ENCODE data around the gene U2AF1L4.
"Not testable (repeated sequence)": the region's sequence is repeated elsewhere in the genome, so short reads cannot be mapped to it uniquely, and the experiment has no call there.

U2AF1L4 gene

DNA sequence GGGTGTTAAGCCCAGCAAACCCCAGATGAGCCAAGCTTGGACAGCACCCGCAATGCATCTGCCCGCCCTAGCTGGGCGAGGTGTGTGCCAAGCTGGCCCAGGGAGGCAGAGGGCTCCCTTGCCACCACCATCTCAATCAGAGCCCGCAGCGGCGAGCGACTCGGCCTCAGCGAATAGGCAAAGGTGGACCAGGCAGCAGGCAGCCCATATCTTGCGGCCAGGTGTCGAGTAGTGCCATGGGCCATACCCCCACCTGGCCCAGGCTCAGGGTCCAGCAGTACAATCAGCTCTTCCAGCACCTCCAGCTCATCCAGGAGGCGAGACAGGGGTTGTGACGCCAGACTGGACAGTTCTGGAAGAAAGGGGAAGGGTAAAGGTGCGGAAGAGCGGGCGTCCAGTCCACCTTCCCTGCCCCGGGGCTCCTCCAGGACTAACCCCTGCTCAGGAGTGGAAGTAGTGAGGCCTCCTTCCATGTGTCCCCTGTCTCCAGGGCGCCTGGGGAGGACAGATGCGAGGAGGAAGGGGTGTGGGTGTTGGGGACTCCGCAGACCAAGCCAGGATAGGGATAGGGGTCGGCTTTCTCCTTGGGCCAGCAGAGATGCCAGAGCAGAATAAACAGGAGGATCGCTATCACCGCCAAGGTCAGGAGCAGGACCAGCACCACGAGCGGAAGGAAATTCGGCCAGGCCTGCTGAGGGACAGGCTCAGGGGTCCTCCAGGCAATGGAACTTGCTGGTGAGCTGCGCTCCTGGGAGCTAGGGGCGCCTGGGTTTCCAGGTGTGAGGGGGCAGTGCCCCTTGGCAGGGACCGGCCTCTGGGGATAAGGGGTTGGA, 5.7 kb downstream of the U2AF1L4 start:
- DNase-seq: no peak

GRCh38 chr19:35738887-35739229, 6.4 kb downstream of the U2AF1L4 start:
- no peak for DNase-seq

DNA sequence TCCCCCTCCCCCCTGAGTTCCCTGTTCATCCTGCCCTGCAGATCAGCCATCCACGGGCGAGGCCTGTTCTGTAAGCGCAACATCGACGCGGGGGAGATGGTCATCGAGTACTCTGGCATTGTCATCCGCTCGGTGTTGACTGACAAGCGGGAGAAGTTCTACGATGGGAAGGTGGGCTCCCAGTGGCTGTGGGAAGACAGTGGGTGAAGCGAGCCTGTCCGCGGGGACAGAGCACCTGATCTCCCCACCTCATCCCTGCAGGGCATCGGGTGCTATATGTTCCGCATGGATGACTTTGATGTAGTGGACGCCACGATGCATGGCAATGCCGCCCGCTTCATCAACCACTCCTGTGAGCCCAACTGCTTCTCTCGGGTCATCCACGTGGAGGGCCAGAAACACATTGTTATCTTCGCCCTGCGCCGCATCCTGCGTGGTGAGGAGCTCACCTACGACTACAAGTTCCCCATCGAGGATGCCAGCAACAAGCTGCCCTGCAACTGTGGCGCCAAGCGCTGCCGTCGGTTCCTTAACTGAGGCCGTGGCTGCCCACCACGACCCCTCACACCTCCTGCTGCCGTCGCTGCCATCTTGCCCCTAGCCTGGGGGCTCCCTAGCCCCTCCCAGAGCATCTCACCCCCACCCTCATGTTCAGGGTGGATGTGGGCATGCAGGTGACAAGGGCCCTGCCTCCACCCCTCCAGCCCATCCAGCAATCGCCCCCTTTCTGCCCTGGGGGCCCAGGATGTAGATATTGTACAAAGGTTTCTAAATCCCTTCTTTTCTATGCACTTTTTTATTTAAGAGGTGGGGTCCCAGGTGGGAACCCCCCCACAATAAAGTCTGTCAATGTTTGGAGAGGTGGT, 7.0 kb downstream of the U2AF1L4 start:
- DNase-seq: no peak

- no peak for DNase-seq
These were observed 8.0 kb downstream of the U2AF1L4 start for GRCh38 chr19:35736913-35737886.

GRCh38 chr19:35734889-35735288, 10.3 kb downstream of the U2AF1L4 start:
- no peak for DNase-seq

- no peak for DNase-seq
These were observed 10.9 kb downstream of the U2AF1L4 start for GRCh38 chr19:35734273-35734672.

- no peak for DNase-seq
These were observed 11.8 kb downstream of the U2AF1L4 start for GRCh38 chr19:35733180-35734125.

- no peak for DNase-seq
These were observed 12.6 kb downstream of the U2AF1L4 start for GRCh38 chr19:35732540-35733179.

GRCh38 chr19:35731779-35732405, 13.3 kb downstream of the U2AF1L4 start:
- DNase-seq: no peak

- no peak for DNase-seq
These were observed 13.9 kb downstream of the U2AF1L4 start for GRCh38 chr19:35731353-35731752.

DNA sequence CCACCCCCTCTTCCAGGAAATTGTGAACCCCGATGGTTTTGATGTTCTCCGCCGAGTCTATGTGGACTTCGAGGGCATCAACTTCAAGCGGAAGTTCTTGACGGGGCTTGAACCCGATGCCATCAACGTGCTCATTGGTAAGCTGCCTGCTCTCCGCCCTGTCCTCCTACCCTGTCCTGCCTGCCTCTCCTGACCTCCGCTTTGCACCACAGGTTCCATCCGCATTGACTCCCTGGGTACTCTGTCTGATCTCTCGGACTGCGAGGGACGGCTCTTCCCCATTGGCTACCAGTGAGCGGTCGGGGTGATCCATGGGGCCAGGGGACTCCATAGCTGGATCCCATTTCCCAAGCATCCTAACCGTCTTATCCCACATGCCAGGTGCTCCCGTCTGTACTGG, 14.9 kb downstream of the U2AF1L4 start:
- no peak for DNase-seq

GRCh38 chr19:35729763-35730162, 15.5 kb downstream of the U2AF1L4 start:
- no peak for DNase-seq

GRCh38 chr19:35729021-35729420, 16.2 kb downstream of the U2AF1L4 start:
- no peak for DNase-seq

DNA sequence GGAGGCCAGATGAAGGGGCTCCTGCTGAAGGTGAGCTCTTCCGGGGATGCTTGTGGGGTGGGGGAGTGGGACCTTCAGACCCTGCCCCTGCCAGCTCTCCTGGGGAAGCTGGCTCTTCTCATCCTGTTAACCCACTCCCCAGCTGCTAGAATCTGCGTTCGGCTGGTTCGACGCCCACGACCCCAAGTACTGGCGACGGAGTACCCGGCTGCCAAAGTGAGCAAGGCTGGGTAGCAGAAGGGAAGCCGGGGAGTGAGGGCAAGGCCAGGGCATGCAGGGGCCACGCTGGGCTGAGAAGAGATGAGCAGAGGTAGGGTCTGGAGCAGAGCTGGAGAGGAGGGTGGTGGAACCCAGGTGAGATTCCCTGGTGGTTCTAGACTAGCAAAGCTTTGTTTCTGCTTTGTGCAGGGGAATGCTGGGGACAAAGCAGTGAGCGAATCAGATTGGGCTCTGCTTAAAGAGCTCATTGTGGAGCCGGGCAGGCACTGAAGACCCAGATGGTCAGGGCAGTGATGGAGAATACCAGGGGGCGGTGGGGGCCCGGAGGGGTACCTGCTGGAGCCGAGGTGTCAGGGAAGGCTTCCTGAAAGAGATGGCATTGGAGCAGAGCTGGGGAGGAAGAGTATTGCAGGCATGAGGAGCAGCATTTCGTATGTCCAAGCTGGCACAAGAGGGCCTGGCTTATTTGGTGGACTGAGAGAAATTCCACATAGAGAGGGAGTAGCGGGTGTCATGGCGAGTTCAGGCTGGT, 17.1 kb downstream of the U2AF1L4 start:
- no peak for DNase-seq

GRCh38 chr19:35727053-35727955, 17.9 kb downstream of the U2AF1L4 start:
- no peak for DNase-seq

- no peak for DNase-seq
These were observed 19.9 kb downstream of the U2AF1L4 start for GRCh38 chr19:35725216-35725861.

DNA sequence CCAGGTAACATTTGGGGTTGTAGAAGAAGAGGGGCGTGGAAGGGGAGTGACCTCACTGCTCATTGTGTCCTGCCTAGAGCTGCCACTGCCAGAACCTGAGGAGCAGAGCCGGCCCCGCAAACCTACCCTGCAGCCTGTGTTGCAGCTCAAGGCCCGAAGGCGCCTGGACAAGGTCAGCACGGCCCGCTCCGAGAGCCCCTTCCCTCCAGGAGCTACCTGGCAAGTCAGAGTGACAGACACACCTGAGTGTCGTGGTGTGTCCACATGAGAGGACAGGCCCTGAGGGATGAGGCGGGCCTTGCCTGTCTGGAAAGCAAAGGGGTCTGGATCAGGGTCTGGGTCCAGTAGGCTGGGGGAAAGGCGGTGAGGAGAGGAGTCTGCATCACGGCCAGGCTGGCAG, 20.7 kb downstream of the U2AF1L4 start:
- no peak for DNase-seq

DNA sequence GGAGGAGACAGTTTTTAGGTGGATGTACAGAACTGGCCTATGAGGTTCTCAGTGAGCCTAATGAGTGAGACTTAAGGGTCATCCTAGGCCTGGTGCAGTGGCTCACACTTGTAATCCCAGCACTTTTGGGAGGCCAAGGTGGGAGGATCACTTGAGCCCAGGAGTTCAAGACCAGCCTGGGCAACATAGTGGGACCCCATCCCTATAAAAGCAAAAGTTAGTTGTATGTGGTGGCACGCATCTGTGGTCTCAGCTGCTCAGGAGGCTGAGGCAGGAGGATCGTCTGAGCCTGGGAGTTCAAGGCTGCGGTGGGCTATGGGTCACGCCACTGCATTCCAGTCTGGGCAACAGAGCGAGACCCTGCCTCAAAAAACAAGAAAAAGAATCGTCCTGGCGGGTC, 21.1 kb downstream of the U2AF1L4 start:
- DNase-seq: not testable (repeated sequence)

All from NCI-H1436 (cell line).